Stimulated activated CD8-positive, alpha-beta memory T cell treated with anti-CD3 and anti-CD28 coated beads, Interleukin-2, amount 100 ng/mL, for 1 hour (primary cell): Measurements from ENCODE around the gene E2F2.

Source experiments
- DNase-seq, 2 donors: peaks; one replicate each; pipeline ENCODE4 v3.0.0-alpha.2; 2020; ENCODE audit warnings: low read depth in 2 of 2

E2F2 gene

DNA sequence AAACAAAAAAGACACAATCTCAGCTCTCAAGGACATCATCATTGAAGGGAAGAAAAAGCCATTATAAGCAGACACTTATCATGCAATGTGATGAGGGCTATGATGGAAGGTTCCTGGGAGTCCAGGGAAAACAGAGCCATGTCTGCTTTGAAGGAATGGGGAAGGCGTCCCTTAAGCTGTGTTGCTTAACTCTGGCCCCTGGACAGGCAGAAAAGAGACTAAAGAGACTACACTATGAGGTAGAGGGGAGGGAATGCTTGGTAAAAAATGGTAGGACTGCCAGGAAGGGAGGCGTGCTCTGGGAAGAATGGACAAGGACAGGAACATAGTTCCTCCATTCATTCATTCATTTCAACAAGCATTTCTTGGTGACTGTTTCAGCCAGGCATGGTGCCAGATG lies 68.3 kb downstream of the E2F2 start:
- DNase-seq, result no peak

- DNase-seq, result no peak
These were observed 70.0 kb downstream of the E2F2 start for GRCh38 chr1:23461050-23461449.

DNA sequence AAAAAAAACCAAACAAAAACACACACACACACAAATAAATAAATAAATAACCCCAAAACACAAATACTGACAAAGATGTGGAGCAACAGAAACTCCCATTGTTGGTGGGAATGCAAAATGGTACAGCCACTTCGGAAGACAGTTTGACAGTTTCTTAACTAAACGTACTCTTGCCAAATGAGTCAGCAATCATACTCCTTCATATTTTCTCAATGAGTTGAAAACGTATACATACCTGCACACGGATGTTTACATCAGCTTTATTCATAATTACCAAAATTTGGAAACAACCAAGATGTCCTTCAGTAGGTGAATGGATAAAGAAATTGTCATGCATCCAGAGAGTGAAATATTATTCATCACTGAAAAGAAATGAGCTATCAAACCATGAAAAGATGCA lies 70.5 kb downstream of the E2F2 start:
- DNase-seq, result no peak

- no peak for DNase-seq
These were observed 71.7 kb downstream of the E2F2 start for GRCh38 chr1:23459338-23459757.
